ENCODE measurements around the gene SLCO3A1.
"Not testable (repeated sequence)": the region's sequence is repeated elsewhere in the genome, so short reads cannot be mapped to it uniquely, and the experiment has no call there.

The SLCO3A1 gene

DNA sequence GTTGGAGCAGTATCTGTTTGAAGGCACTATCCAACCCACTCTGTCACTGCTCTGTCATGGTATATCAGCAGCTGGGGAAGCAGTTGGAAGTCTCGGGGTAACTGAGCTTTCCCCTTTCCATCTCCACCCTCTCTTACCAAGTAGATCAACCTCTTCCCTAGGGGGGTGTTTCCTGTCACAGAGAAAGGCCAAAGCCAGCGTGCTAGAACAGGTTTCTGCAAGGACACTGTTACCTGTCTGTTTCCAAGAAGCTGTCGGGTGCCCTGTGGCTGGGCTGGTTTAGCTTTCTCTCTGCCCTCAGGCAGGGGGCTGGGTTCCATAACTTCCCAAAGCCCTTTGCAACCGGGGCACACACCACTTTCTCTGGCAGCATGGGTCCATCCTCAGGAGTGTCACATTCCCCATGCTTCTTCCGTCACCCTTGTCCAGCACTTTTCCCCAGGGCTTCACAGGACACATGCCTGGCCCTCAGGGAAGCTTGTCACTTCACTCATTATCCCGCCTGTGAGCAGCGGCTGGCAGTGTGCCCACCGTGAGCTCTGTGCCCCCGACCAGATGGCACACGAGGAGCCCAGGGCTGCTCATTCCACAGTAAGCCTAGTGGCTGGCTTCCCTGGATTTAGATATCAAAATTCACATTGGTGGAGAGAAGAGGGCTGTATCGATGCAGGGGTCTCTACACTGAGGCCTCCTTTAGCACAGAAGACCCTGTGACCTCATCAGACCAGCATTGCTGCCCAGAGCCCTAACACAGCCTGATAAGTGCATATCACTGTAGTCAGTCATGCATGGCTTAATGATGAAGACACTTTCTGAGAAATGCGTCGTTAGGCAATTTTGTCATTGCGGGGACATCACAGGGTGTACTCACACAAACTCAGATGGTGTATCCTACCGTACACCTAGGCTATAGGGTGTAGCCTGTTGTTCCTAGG lies 205.8 kb downstream of the SLCO3A1 start:
- TF ChIP-seq, protein P1, sequence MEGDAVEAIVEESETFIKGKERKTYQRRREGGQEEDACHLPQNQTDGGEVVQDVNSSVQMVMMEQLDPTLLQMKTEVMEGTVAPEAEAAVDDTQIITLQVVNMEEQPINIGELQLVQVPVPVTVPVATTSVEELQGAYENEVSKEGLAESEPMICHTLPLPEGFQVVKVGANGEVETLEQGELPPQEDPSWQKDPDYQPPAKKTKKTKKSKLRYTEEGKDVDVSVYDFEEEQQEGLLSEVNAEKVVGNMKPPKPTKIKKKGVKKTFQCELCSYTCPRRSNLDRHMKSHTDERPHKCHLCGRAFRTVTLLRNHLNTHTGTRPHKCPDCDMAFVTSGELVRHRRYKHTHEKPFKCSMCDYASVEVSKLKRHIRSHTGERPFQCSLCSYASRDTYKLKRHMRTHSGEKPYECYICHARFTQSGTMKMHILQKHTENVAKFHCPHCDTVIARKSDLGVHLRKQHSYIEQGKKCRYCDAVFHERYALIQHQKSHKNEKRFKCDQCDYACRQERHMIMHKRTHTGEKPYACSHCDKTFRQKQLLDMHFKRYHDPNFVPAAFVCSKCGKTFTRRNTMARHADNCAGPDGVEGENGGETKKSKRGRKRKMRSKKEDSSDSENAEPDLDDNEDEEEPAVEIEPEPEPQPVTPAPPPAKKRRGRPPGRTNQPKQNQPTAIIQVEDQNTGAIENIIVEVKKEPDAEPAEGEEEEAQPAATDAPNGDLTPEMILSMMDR (IDR thresholded peaks at IDR 0.05; ENCODE audit: low read depth, low read length): no peak
- no peak overlapping the region for H3K4me3 ChIP-seq (ENCODE audit: low read depth, low read length)

DNA sequence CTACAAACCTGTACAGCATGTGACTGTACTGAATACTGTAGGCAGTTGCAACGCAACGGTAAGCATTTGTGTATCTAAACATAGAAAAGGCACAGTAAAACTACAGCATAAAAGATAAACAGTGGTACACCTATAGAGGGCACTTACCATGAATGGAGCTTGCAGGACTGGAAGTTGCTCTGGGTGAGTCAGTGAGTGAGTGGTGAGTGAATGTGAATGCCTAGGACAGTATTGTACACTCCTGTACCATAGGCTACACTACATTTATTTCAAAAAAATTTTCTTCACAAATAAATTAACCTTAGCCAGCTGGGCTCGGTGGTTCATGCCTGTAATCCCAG lies 206.4 kb downstream of the SLCO3A1 start:
- H3K4me3 ChIP-seq (ENCODE audit: low read depth, low read length): not testable (repeated sequence)

DNA sequence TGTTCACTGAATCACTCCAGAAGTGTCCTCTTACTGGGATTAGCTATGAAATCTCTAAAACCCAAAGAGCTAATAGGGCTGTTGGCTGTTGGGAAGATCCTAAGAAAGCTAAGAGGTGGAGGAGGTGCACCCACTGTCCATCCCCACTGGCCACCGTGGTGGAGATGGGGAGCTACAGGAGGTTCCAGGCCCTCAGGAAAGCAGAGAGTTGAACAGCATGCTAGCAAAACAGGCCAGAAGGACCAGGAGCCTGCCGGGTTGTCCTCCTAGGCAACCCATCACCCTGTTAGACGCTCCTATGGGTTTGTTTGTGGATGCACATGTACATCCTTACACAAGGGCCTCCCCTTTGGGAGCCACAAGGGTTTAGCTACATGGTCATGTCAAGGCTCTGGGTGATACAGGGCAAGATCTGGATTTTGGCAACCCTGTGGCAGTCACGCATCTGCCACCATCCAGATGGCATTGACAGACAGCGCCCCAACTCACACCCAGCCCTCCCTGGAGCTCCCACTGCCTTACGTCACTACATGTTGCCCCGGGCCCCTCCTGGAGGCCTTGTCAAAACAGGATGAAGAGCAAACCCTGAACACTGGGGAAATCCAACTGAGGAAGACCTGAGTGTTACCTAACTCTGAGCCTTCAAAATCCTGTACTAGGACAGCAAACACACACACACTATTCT lies 208.1 kb downstream of the SLCO3A1 start:
- no peak overlapping the region for H3K4me3 ChIP-seq (ENCODE audit: low read depth, low read length)
- TF ChIP-seq, protein P1 (IDR thresholded peaks at IDR 0.05; ENCODE audit: low read depth, low read length): no peak

DNA sequence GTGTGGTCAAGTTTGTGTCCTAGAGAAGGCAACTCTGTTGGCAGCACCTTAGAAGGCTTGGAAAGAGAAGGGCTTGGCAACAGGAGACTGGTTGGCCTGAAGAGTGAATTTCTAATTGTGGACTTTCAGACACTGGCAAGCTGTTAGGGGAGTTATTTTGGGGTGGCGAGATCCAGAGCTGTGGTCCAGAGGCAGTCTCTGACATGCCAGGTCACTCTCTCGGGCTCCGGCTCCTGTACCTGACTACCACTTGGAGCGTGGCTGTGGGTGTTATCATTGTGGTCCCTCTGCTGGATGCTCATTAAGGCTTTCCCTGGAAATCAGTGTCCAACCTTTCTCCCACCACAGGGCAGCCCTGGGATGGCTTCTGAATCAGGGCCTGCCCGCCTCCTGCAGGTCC lies 209.0 kb downstream of the SLCO3A1 start:
- TF ChIP-seq, protein P1 (IDR thresholded peaks at IDR 0.05; ENCODE audit: low read depth, low read length): no peak

DNA sequence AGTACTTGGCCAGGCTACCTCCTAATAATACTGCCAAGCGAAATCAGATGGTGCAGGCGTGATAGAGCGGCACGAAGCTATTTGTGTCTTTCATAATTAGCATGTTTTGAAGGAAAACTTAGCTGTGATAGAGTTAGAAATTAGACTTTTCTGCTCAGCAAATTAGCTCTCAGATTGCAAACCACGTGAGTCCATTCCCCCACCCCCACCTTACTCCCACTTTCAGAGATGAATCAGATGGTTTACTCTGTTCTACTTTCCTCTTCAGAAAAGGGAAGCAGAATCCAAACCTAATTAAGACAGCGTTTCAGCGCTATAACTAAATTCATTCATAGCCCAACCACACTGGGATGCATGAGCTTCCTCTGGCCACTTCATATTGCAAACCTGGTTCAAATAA lies 214.6 kb downstream of the SLCO3A1 start:
- TF ChIP-seq, protein P1 (IDR thresholded peaks at IDR 0.05; ENCODE audit: low read depth, low read length): no peak
- H3K4me3 ChIP-seq (ENCODE audit: low read depth, low read length): no peak overlapping the region

More for the DNA sequence above, 209.0 kb downstream of the SLCO3A1 start:
- no peak overlapping the region for H3K4me3 ChIP-seq (ENCODE audit: low read depth, low read length)

DNA sequence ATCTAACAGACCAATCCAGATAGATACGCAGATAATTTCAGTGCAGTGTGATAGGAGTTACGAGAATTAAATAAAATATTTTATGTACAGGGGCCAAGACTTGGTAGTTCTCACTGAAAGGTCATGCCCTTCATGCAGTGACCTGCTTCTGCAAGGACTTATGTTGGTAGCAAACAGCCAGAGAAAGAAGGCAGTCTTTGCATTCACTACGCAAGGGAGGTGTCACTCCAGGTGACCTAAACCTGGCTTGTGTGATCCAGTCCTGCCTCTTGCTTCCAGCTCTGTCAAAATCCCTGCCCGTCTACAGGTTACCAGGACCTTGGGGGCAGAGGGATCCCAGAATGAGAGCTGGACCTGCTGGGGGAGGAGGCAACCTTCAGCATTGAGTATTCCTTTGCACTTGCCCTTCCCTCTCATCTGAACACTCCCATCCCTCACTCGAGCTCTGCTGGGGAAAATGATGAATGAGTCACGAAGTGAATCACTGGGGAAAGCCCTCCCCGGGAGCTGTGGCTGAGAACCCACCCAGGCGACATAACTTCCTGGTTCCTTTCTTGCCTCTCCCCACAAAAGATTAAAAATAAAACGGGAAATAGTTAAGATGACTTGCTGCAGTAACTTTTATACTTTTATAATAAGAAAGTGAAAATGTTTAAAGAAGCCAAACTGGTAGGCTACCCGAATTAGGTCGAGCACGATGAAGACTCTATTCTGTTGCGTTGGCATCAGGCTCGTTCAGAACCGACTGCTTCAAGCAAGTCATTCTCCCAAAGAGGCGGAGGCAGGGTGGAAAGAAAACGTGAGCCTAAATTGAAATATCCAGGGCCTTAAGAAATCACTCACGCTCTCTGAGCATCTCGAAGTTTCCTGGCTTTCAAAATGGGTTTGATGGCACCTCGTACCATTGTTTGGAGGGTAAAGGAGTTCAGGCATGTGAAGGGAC lies 216.1 kb downstream of the SLCO3A1 start:
- TF ChIP-seq, protein P1 (IDR thresholded peaks at IDR 0.05; ENCODE audit: low read depth, low read length): no peak
- H3K4me3 ChIP-seq (ENCODE audit: low read depth, low read length): no peak overlapping the region

DNA sequence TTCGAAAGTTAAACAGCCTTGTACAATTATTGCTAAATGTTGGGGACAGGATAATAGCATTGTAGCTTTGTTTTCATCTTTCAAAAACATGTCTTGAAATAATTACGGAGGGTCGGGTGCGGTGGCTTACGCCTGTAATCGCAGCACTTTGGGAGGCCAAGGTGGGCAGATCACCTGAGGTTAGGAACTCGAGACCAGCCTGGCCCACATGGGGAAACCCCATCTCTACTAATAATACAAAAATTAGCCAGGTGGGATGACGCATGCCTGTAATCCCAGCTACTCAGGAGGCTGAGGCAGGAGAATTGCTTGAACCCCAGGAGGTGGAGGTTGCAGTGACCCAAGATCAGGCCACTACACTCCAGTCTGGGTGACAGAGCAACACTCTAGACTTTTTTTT lies 216.7 kb downstream of the SLCO3A1 start:
- not testable (repeated sequence) for H3K4me3 ChIP-seq (ENCODE audit: low read depth, low read length)
